HCT116 (cell line): ENCODE measurements around the gene PPEF1. TPM values are rescaled to one million over a fixed set of nuclear protein-coding genes. Genes with fewer than 3 reads are reported as not detected.

ENCODE experiments used
- ATAC-seq: fragments of 200-7000 bp; cut with Tn5 transposase; 2 replicates; pipeline ENCODE4 v1.9.1; 2020; ENCODE audit warnings: mild to moderate bottlenecking, moderate library complexity
- BruUV-seq: library from RNA; stranded (reverse); fragments of 400-500 nt; replicated peaks from 2 replicates; lab custom pipeline; 2021; lab: Mats Ljungman, UMichigan
- CTCF ChIA-PET: fragments of 300-600 bp; sonication (Branson Sonifier 250); formaldehyde crosslinking; loops from one replicate; lab custom pipeline; 2021; ENCODE audit warnings: antibody characterized with exemption; lab: Charles Lee
- POLR2A ChIA-PET: fragments of 300-600, 350-600 bp; sonication (Branson Sonifier 250); formaldehyde crosslinking; loops from one replicate; lab custom pipeline; 2021; ENCODE audit warnings: antibody characterized with exemption; lab: Charles Lee
- RAD21 ChIA-PET, 2 experiments: fragments of 300-600 bp; sonication (Branson Sonifier 250); formaldehyde crosslinking; loops; one replicate each; lab custom pipeline; 2023; ENCODE audit warnings: low total read pairs in 2 of 2; ENCODE audit not compliant: uncharacterized antibody in 2 of 2, unreplicated experiment in 2 of 2, low non-redundant PET in 1 of 2; lab: Charles Lee
- DNase-seq: peaks from one replicate; pipeline ENCODE4 v3.0.0-alpha.2; 2010; ENCODE audit warnings: low read depth, low spot score
- H2AFZ ChIP-seq: fragments of 200-600 bp; shearing (Covaris generic), sonication (generic); 2 replicates; pipeline ENCODE4 v1.6.1; 2017; ENCODE audit warnings: low read depth, mixed run types, mixed read lengths, antibody characterized with exemption, low read length; ENCODE audit not compliant: poor library complexity, severe bottlenecking
- H3K27ac ChIP-seq: 2 replicates; pipeline ENCODE4 v1.5.1; 2012; ENCODE audit warnings: low read depth, low read length
- H3K27me3 ChIP-seq: fragments of 200-600 bp; sonication (generic); 2 replicates; pipeline ENCODE4 v1.6.1; 2016; ENCODE audit warnings: mixed run types, low read length, mixed read lengths; ENCODE audit not compliant: insufficient read depth
- H3K36me3 ChIP-seq, 2 experiments: fragments of 200-500 bp in 1 of 2; fragments of 200-600 bp in 1 of 2; sonication (Bioruptor generic) in 1 of 2; sonication (generic) in 1 of 2; 2 replicates each; pipeline versions ENCODE4 v1.5.1 to v1.6.1; 2014 to 2016; ENCODE audit warnings: low read length in 2 of 2, inconsistent platforms in 1 of 2, mixed read lengths in 1 of 2, mixed run types in 1 of 2; ENCODE audit not compliant: insufficient read depth in 2 of 2, control insufficient read depth in 1 of 2
- H3K4me1 ChIP-seq, 2 experiments: fragments of 200-600 bp in 1 of 2; sonication (generic) in 1 of 2; 2 replicates each; pipeline versions ENCODE4 v1.5.1 to v1.6.1; 2012 to 2017; ENCODE audit warnings: low read length in 2 of 2, inconsistent platforms in 1 of 2, mild to moderate bottlenecking in 1 of 2, mixed read lengths in 1 of 2, mixed run types in 1 of 2, moderate library complexity in 1 of 2; ENCODE audit not compliant: insufficient read depth in 2 of 2, control insufficient read depth in 1 of 2
- H3K4me2 ChIP-seq: fragments of 200-600 bp; sonication (generic); 2 replicates; pipeline ENCODE4 v1.6.1; 2017; ENCODE audit warnings: mixed run types, low read length, mixed read lengths
- H3K4me3 ChIP-seq, 2 experiments: fragments of 200-600 bp in 1 of 2; sonication (generic) in 1 of 2; replicated peaks in 1 of 2; 2 replicates each; pipeline ENCODE4 v1.5.1; 2011 to 2016; ENCODE audit warnings: low read length in 2 of 2, control low read depth in 1 of 2, low read depth in 1 of 2, mild to moderate bottlenecking in 1 of 2, mixed read lengths in 1 of 2, mixed run types in 1 of 2
- H3K79me2 ChIP-seq: fragments of 200-600 bp; sonication (generic); 2 replicates; pipeline ENCODE4 v1.6.1; 2017; ENCODE audit warnings: mild to moderate bottlenecking, mixed run types, low read length, moderate library complexity, mixed read lengths; ENCODE audit not compliant: insufficient read depth
- H3K9ac ChIP-seq: fragments of 200-600 bp; sonication (generic); 2 replicates; pipeline ENCODE4 v1.6.1; 2016; ENCODE audit warnings: low read length, mixed read lengths
- H3K9me2 ChIP-seq: fragments of 200-600 bp; sonication (generic), shearing (Covaris generic); 2 replicates; pipeline ENCODE4 v1.6.1; 2017; ENCODE audit warnings: mixed run types, mild to moderate bottlenecking, moderate library complexity; ENCODE audit not compliant: insufficient read depth
- H3K9me3 ChIP-seq, 2 experiments: fragments of 200-500 bp in 1 of 2; fragments of 200-600 bp in 1 of 2; sonication (Bioruptor generic) in 1 of 2; sonication (generic) in 1 of 2; 2 replicates each; pipeline ENCODE4 v1.6.1; 2014 to 2017; ENCODE audit warnings: low read length in 2 of 2, mixed read lengths in 2 of 2, inconsistent platforms in 1 of 2, low read depth in 1 of 2, mild to moderate bottlenecking in 1 of 2, mixed run types in 1 of 2, moderate library complexity in 1 of 2; ENCODE audit not compliant: control insufficient read depth in 1 of 2, insufficient read depth in 1 of 2
- H4K20me1 ChIP-seq: fragments of 200-600 bp; sonication (generic), shearing (Covaris generic); 2 replicates; pipeline ENCODE4 v1.6.1; 2017; ENCODE audit warnings: mixed run types, mild to moderate bottlenecking, moderate library complexity; ENCODE audit not compliant: insufficient read depth
- ATF3 ChIP-seq: IDR thresholded peaks from 2 replicates; pipeline ENCODE4 v1.6.1; 2012
- CEBPB ChIP-seq: IDR thresholded peaks from 2 replicates; pipeline ENCODE4 v1.6.1; 2012; ENCODE audit warnings: low read depth
- CTCF ChIP-seq, 3 experiments: fragments of 200-600 bp in 1 of 3; sonication (generic) in 1 of 3; IDR thresholded peaks in 2 of 3; conservative IDR thresholded peaks in 1 of 3; 2 replicates each; pipeline ENCODE4 v1.5.1; 2012 to 2017; ENCODE audit warnings: low read depth in 2 of 3, low read length in 2 of 3, antibody characterized with exemption in 1 of 3, borderline replicate concordance in 1 of 3, control low read depth in 1 of 3, mild to moderate bottlenecking in 1 of 3, mixed read lengths in 1 of 3, mixed run types in 1 of 3, moderate library complexity in 1 of 3; ENCODE audit not compliant: insufficient read depth in 1 of 3
- ELF1 ChIP-seq: IDR thresholded peaks from 2 replicates; pipeline ENCODE4 v1.6.1; 2012; ENCODE audit warnings: low read depth, borderline replicate concordance
- POLR2AphosphoS5 ChIP-seq: IDR thresholded peaks from 2 replicates; pipeline ENCODE4 v1.6.1; 2011; ENCODE audit warnings: mild to moderate bottlenecking, low read depth, low read length, moderate library complexity
- TCF7L2 ChIP-seq: IDR thresholded peaks from 2 replicates; pipeline ENCODE4 v1.7.0; 2011; ENCODE audit warnings: borderline replicate concordance, inconsistent platforms; ENCODE audit not compliant: insufficient read depth, insufficient read length; ENCODE audit errors: extremely low read depth
- YY1 ChIP-seq: IDR thresholded peaks from 2 replicates; pipeline ENCODE4 v1.6.1; 2011; ENCODE audit warnings: low read length, low read depth, moderate library complexity, mild to moderate bottlenecking; ENCODE audit not compliant: insufficient replicate concordance; ENCODE audit errors: extremely low read depth
- ZFX ChIP-seq: fragments of 450-650 bp; IDR thresholded peaks from 2 replicates; pipeline ENCODE4 v1.6.1; 2017
- intact Hi-C: fragments of 100-400 bp; cut with micrococcal nuclease; formaldehyde crosslinking; loops from 2 replicates; pipeline ENCODE4 v1.10.0; 2022
- total RNA-seq: library from RNA; stranded (reverse); gene quantifications from one replicate; pipeline ENCODE4 v1.2.1, GENCODE V29; 2021; ENCODE audit not compliant: unreplicated experiment

The PPEF1 gene
- total RNA-seq, 1 experiment from 2014 or later = not detected

GRCh38 chrX:18698737-18699650 lies 8.5 kb upstream of the PPEF1 start:
- ATAC-seq (no peak), DNase-seq (no peak)
- H3K27me3 ChIP-seq = no peaks in the 10 kb centered on the region
- no peaks in the 10 kb centered on the region for H3K9me3 ChIP-seq
- H3K4me3 ChIP-seq = no peak overlapping the region
- no peak overlapping the region for H3K9ac ChIP-seq
- POLR2A ChIA-PET = no interaction called here
- H3K79me2 ChIP-seq = no peaks in the 10 kb centered on the region
- H3K27ac ChIP-seq = no peak overlapping the region
- H3K4me1 ChIP-seq = 0 out of 4 replicates have a peak, but pooled peaks cover 0 to 2% of the 10 kb centered on the region in 2 experiments
- CTCF ChIA-PET = no interaction called here
- no peak for TF ChIP-seq YY1
- TF ChIP-seq CEBPB = no peak
- TF ChIP-seq ZFX = no peak
- no peak for TF ChIP-seq POLR2AphosphoS5
- TF ChIP-seq CTCF (IDR thresholded peaks at IDR 0.05 in 2 of 3, conservative IDR thresholded peaks at IDR 0.05 in 1 of 3; ENCODE audit: borderline replicate concordance in 1 of 3, insufficient read depth in 1 of 3, low read depth in 2 of 3, low read length in 2 of 3) = no peak
- TF ChIP-seq TCF7L2 = no peak
- TF ChIP-seq ATF3 = no peak
- TF ChIP-seq ELF1 = no peak
- H2AFZ ChIP-seq = no peak overlapping the region
- intact Hi-C loops = no loop called here
- H3K4me2 ChIP-seq = no peak overlapping the region
- no peaks in the 10 kb centered on the region for H3K36me3 ChIP-seq
- H4K20me1 ChIP-seq = no peaks in the 10 kb centered on the region
- RAD21 ChIA-PET = no interaction called here
- no peaks in the 10 kb centered on the region for H3K9me2 ChIP-seq
- no TSS peak for BruUV-seq
